Ishikawa (cell line): ENCODE measurements around the gene SLC66A1.

Experiments used
- CEBPB ChIP-seq: IDR thresholded peaks from 2 replicates; pipeline ENCODE4 v1.6.1; 2012
- EGR1 ChIP-seq: IDR thresholded peaks from 2 replicates; pipeline ENCODE4 v1.6.1; 2012
- EP300 ChIP-seq: IDR thresholded peaks from 2 replicates; pipeline ENCODE4 v1.6.1; 2012; ENCODE audit warnings: borderline replicate concordance
- TAF1 ChIP-seq: IDR thresholded peaks from 2 replicates; pipeline ENCODE4 v1.6.1; 2012; ENCODE audit warnings: low read depth, mild to moderate bottlenecking
- TCF12 ChIP-seq: IDR thresholded peaks from 2 replicates; pipeline ENCODE4 v1.6.1; 2012; ENCODE audit warnings: low read depth
- YY1 ChIP-seq: IDR thresholded peaks from 2 replicates; pipeline ENCODE4 v1.6.1; 2012; ENCODE audit warnings: low read depth
- ZBTB7A ChIP-seq: IDR thresholded peaks from 2 replicates; pipeline ENCODE4 v1.6.1; 2012; ENCODE audit warnings: low read depth
- TF ChIP-seq, protein P1 (sequence below): IDR thresholded peaks from 2 replicates; pipeline ENCODE4 v1.6.1; 2012; ENCODE audit warnings: low read depth, mild to moderate bottlenecking
- TF ChIP-seq, protein P2 (sequence below): IDR thresholded peaks from 2 replicates; pipeline ENCODE4 v1.6.1; 2012

DNA sequence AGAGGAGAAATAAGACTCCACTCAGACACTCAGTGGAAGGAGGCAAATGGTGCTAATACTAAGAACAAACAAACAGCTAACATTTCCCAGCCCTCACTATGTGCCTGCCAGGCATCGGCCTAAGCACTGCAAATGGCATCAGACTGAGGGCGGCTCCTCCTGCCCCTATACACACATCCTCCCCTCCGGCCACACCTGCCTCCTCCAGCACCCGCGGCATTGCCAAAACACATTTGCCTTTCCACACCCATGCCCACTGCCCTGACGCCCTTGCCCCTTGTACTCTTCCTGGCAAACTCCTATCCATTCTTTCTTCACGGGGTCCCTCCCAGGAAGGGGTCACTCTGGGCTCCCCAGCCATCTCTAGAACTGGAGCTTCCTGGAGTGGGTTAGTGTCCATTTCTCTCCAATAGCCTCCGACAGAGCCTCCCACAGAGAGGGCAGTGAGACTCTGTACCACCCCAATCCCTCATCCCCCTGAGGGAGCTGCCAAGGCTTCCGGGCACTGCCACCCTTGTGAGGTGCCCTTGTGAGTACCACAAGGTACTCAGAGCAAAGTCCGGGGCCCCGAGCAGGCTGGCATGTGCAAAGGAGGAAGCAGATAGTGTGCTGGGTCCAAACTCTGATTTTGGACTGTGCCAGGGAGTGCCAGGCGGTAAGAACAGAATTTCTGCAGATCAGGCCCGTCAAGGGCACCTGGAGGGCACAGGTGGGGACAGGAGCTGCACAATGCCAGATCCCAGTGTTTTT is 24.5 kb upstream of the SLC66A1 start:
- no peak for TF ChIP-seq TCF12
- TF ChIP-seq ZBTB7A, result no peak
- TF ChIP-seq EP300, result no peak
- TF ChIP-seq YY1, result no peak
- TF ChIP-seq TAF1, result no peak
- TF ChIP-seq CEBPB, result no peak
- TF ChIP-seq, protein P1, sequence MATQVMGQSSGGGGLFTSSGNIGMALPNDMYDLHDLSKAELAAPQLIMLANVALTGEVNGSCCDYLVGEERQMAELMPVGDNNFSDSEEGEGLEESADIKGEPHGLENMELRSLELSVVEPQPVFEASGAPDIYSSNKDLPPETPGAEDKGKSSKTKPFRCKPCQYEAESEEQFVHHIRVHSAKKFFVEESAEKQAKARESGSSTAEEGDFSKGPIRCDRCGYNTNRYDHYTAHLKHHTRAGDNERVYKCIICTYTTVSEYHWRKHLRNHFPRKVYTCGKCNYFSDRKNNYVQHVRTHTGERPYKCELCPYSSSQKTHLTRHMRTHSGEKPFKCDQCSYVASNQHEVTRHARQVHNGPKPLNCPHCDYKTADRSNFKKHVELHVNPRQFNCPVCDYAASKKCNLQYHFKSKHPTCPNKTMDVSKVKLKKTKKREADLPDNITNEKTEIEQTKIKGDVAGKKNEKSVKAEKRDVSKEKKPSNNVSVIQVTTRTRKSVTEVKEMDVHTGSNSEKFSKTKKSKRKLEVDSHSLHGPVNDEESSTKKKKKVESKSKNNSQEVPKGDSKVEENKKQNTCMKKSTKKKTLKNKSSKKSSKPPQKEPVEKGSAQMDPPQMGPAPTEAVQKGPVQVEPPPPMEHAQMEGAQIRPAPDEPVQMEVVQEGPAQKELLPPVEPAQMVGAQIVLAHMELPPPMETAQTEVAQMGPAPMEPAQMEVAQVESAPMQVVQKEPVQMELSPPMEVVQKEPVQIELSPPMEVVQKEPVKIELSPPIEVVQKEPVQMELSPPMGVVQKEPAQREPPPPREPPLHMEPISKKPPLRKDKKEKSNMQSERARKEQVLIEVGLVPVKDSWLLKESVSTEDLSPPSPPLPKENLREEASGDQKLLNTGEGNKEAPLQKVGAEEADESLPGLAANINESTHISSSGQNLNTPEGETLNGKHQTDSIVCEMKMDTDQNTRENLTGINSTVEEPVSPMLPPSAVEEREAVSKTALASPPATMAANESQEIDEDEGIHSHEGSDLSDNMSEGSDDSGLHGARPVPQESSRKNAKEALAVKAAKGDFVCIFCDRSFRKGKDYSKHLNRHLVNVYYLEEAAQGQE, result no peak
- TF ChIP-seq, protein P2, sequence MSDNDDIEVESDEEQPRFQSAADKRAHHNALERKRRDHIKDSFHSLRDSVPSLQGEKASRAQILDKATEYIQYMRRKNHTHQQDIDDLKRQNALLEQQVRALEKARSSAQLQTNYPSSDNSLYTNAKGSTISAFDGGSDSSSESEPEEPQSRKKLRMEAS, result no peak
- no peak for TF ChIP-seq EGR1
